ENCODE results near the gene TBX15.
"Not testable (repeated sequence)": the region's sequence is repeated elsewhere in the genome, so short reads cannot be mapped to it uniquely, and the experiment has no call there.

The TBX15 gene

GRCh38 chr1:118928739-118929554 is 59.2 kb downstream of the TBX15 start:
- no peaks in the 10 kb centered on the region for H3K9me3 ChIP-seq (ENCODE audit: control insufficient read depth in 2 of 2, low read length in 2 of 2)

GRCh38 chr1:118927427-118928187 is 60.5 kb downstream of the TBX15 start:
- no peak overlapping the region for H3K4me3 ChIP-seq (ENCODE audit: low read length in 2 of 2)
- H3K9me3 ChIP-seq (ENCODE audit: control insufficient read depth in 2 of 2, low read length in 2 of 2), result no peaks in the 10 kb centered on the region
- H3K36me3 ChIP-seq (ENCODE audit: control insufficient read depth in 2 of 2, insufficient read depth in 2 of 2, low read length in 2 of 2), result no peaks in the 10 kb centered on the region
- no peak overlapping the region for H3K27ac ChIP-seq (ENCODE audit: low read depth in 2 of 2, low read length in 2 of 2)
- no peak overlapping the region for H3K9ac ChIP-seq (ENCODE audit: low read depth in 1 of 2, low read length in 2 of 2)
- no peaks in the 10 kb centered on the region for H3K27me3 ChIP-seq (ENCODE audit: control insufficient read depth in 2 of 2, insufficient read depth in 2 of 2, low read length in 2 of 2)
- H3K4me1 ChIP-seq (ENCODE audit: control insufficient read depth in 2 of 2, insufficient read depth in 2 of 2, low read length in 2 of 2), result no peaks in the 10 kb centered on the region

More at GRCh38 chr1:118928739-118929554, 59.2 kb downstream of the TBX15 start:
- no peak overlapping the region for H3K4me3 ChIP-seq (ENCODE audit: low read length in 2 of 2)
- no peak overlapping the region for H3K9ac ChIP-seq (ENCODE audit: low read depth in 1 of 2, low read length in 2 of 2)
- no peaks in the 10 kb centered on the region for H3K27me3 ChIP-seq (ENCODE audit: control insufficient read depth in 2 of 2, insufficient read depth in 2 of 2, low read length in 2 of 2)
- H3K4me1 ChIP-seq (ENCODE audit: control insufficient read depth in 2 of 2, insufficient read depth in 2 of 2, low read length in 2 of 2), result no peaks in the 10 kb centered on the region
- no peaks in the 10 kb centered on the region for H3K36me3 ChIP-seq (ENCODE audit: control insufficient read depth in 2 of 2, insufficient read depth in 2 of 2, low read length in 2 of 2)
- H3K27ac ChIP-seq (ENCODE audit: low read depth in 2 of 2, low read length in 2 of 2), result no peak overlapping the region

GRCh38 chr1:118926261-118926660 is 61.9 kb downstream of the TBX15 start:
- Histone ChIP-seq H3K27me3 (ENCODE audit: control insufficient read depth in 2 of 2, insufficient read depth in 2 of 2, low read length in 2 of 2) (no peaks in the 10 kb centered on the region), H3K36me3 (ENCODE audit: control insufficient read depth in 2 of 2, insufficient read depth in 2 of 2, low read length in 2 of 2) (no peaks in the 10 kb centered on the region), H3K4me1 (ENCODE audit: control insufficient read depth in 2 of 2, insufficient read depth in 2 of 2, low read length in 2 of 2) (no peaks in the 10 kb centered on the region), H3K27ac (ENCODE audit: low read depth in 2 of 2, low read length in 2 of 2) (no peak overlapping the region), H3K4me3 (ENCODE audit: low read length in 2 of 2) (no peak overlapping the region), H3K9ac (ENCODE audit: low read depth in 1 of 2, low read length in 2 of 2) (no peak overlapping the region), H3K9me3 (ENCODE audit: control insufficient read depth in 2 of 2, low read length in 2 of 2) (no peaks in the 10 kb centered on the region)

DNA sequence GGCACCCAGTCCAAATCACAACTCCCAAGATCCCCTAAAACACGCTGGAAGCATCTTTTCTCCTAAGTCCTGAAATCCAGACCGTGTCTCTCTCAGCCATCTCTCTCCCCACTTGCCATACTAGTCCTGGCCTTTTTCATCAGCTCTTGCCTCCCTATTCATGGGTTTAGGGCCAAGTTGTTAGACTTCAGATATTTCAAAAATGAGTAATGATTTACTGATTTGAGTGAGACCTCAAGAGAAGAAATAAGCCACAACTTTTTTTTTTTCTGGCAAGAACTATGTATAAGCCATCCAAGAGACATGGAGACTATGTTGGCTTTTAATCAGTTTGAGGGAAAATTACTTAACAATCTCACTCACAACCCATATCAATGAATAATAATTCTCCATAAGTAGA is 62.5 kb downstream of the TBX15 start:
- Histone ChIP-seq H3K4me1 (ENCODE audit: control insufficient read depth in 2 of 2, insufficient read depth in 2 of 2, low read length in 2 of 2) (no peaks in the 10 kb centered on the region), H3K4me3 (ENCODE audit: low read length in 2 of 2) (no peak overlapping the region), H3K9ac (ENCODE audit: low read depth in 1 of 2, low read length in 2 of 2) (no peak overlapping the region), H3K36me3 (ENCODE audit: control insufficient read depth in 2 of 2, insufficient read depth in 2 of 2, low read length in 2 of 2) (no peaks in the 10 kb centered on the region), H3K27ac (ENCODE audit: low read depth in 2 of 2, low read length in 2 of 2) (no peak overlapping the region), H3K9me3 (ENCODE audit: control insufficient read depth in 2 of 2, low read length in 2 of 2) (no peaks in the 10 kb centered on the region), H3K27me3 (ENCODE audit: control insufficient read depth in 2 of 2, insufficient read depth in 2 of 2, low read length in 2 of 2) (no peaks in the 10 kb centered on the region)

- Histone ChIP-seq H3K9ac (ENCODE audit: low read depth in 1 of 2, low read length in 2 of 2) (no peak overlapping the region), H3K9me3 (ENCODE audit: control insufficient read depth in 2 of 2, low read length in 2 of 2) (no peaks in the 10 kb centered on the region), H3K36me3 (ENCODE audit: control insufficient read depth in 2 of 2, insufficient read depth in 2 of 2, low read length in 2 of 2) (no peaks in the 10 kb centered on the region), H3K4me3 (ENCODE audit: low read length in 2 of 2) (no peak overlapping the region), H3K4me1 (ENCODE audit: control insufficient read depth in 2 of 2, insufficient read depth in 2 of 2, low read length in 2 of 2) (no peaks in the 10 kb centered on the region), H3K27me3 (ENCODE audit: control insufficient read depth in 2 of 2, insufficient read depth in 2 of 2, low read length in 2 of 2) (no peaks in the 10 kb centered on the region), H3K27ac (ENCODE audit: low read depth in 2 of 2, low read length in 2 of 2) (no peak overlapping the region)
These were observed 64.8 kb downstream of the TBX15 start for GRCh38 chr1:118923319-118923718.

DNA sequence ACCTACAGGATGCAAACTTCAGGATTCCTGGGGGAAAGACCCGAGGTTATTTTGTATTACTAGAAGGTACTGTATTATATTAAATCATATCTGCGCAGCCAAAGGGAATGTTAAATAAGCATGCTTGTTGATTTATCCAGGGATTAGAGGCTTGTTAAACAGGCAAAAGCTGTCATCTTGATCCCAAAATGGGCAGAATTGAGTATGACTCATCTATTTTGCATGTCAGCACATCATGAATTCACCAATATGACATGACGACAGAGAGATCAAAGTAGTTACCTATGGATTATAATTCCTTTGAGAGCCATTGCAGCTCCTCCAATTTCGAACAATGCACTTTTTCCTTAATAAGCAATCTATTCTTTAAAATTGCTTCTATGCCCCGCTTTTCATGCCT is 66.1 kb downstream of the TBX15 start:
- Histone ChIP-seq H3K9me3 (ENCODE audit: control insufficient read depth in 2 of 2, low read length in 2 of 2) (no peaks in the 10 kb centered on the region), H3K4me3 (ENCODE audit: low read length in 2 of 2) (no peak overlapping the region), H3K27me3 (ENCODE audit: control insufficient read depth in 2 of 2, insufficient read depth in 2 of 2, low read length in 2 of 2) (no peaks in the 10 kb centered on the region), H3K36me3 (ENCODE audit: control insufficient read depth in 2 of 2, insufficient read depth in 2 of 2, low read length in 2 of 2) (no peaks in the 10 kb centered on the region), H3K27ac (ENCODE audit: low read depth in 2 of 2, low read length in 2 of 2) (no peak overlapping the region), H3K9ac (ENCODE audit: low read depth in 1 of 2, low read length in 2 of 2) (no peak overlapping the region), H3K4me1 (ENCODE audit: control insufficient read depth in 2 of 2, insufficient read depth in 2 of 2, low read length in 2 of 2) (no peaks in the 10 kb centered on the region)

DNA sequence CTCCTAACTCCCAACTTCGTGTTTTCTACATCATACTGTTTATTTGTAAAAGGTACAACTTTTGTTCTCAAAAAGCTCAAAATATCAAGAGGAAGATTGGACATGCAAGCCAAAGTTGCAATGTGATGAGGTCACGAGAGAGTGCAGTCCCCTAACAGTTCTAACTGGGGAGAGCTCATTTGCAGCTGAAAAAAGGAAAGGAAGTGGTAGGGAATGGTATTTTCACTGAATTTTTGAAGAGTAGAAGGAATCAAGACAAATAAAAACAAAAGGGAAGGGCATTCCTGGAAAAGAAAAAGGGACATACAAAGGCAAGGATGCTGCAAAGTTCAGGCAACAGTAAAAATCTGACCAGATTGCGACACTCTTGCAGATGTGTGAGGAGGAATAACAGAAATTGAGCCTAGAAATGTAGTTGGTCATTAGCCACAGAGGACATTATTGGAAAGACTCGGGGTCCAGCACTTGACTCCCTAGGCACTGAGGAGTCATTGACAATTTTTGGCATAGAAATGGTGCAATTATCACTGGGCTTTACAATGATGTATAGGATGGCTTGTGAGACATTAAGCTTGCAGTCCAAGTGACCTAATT is 67.9 kb downstream of the TBX15 start:
- Histone ChIP-seq H3K4me1 (ENCODE audit: control insufficient read depth in 2 of 2, insufficient read depth in 2 of 2, low read length in 2 of 2) (no peaks in the 10 kb centered on the region), H3K9ac (ENCODE audit: low read depth in 1 of 2, low read length in 2 of 2) (no peak overlapping the region), H3K27ac (ENCODE audit: low read depth in 2 of 2, low read length in 2 of 2) (no peak overlapping the region), H3K27me3 (ENCODE audit: control insufficient read depth in 2 of 2, insufficient read depth in 2 of 2, low read length in 2 of 2) (no peaks in the 10 kb centered on the region), H3K9me3 (ENCODE audit: control insufficient read depth in 2 of 2, low read length in 2 of 2) (no peaks in the 10 kb centered on the region), H3K4me3 (ENCODE audit: low read length in 2 of 2) (no peak overlapping the region), H3K36me3 (ENCODE audit: control insufficient read depth in 2 of 2, insufficient read depth in 2 of 2, low read length in 2 of 2) (no peaks in the 10 kb centered on the region)

- Histone ChIP-seq H3K4me3 (ENCODE audit: low read length in 2 of 2) (no peak overlapping the region), H3K27me3 (ENCODE audit: control insufficient read depth in 2 of 2, insufficient read depth in 2 of 2, low read length in 2 of 2) (no peaks in the 10 kb centered on the region), H3K9ac (ENCODE audit: low read depth in 1 of 2, low read length in 2 of 2) (no peak overlapping the region), H3K27ac (ENCODE audit: low read depth in 2 of 2, low read length in 2 of 2) (no peak overlapping the region), H3K9me3 (ENCODE audit: control insufficient read depth in 2 of 2, low read length in 2 of 2) (no peaks in the 10 kb centered on the region), H3K36me3 (ENCODE audit: control insufficient read depth in 2 of 2, insufficient read depth in 2 of 2, low read length in 2 of 2) (no peaks in the 10 kb centered on the region), H3K4me1 (ENCODE audit: control insufficient read depth in 2 of 2, insufficient read depth in 2 of 2, low read length in 2 of 2) (no peaks in the 10 kb centered on the region)
These were observed 69.2 kb downstream of the TBX15 start for GRCh38 chr1:118918940-118919259.

- H3K9me3 ChIP-seq (ENCODE audit: control insufficient read depth in 2 of 2, low read length in 2 of 2), result no peaks in the 10 kb centered on the region
- no peak overlapping the region for H3K4me3 ChIP-seq (ENCODE audit: low read length in 2 of 2)
- no peak overlapping the region for H3K9ac ChIP-seq (ENCODE audit: low read depth in 1 of 2, low read length in 2 of 2)
- no peaks in the 10 kb centered on the region for H3K4me1 ChIP-seq (ENCODE audit: control insufficient read depth in 2 of 2, insufficient read depth in 2 of 2, low read length in 2 of 2)
- H3K27ac ChIP-seq (ENCODE audit: low read depth in 2 of 2, low read length in 2 of 2), result no peak overlapping the region
- H3K36me3 ChIP-seq (ENCODE audit: control insufficient read depth in 2 of 2, insufficient read depth in 2 of 2, low read length in 2 of 2), result no peaks in the 10 kb centered on the region
- H3K27me3 ChIP-seq (ENCODE audit: control insufficient read depth in 2 of 2, insufficient read depth in 2 of 2, low read length in 2 of 2), result no peaks in the 10 kb centered on the region
These were observed 69.8 kb downstream of the TBX15 start for GRCh38 chr1:118918230-118918939.

DNA sequence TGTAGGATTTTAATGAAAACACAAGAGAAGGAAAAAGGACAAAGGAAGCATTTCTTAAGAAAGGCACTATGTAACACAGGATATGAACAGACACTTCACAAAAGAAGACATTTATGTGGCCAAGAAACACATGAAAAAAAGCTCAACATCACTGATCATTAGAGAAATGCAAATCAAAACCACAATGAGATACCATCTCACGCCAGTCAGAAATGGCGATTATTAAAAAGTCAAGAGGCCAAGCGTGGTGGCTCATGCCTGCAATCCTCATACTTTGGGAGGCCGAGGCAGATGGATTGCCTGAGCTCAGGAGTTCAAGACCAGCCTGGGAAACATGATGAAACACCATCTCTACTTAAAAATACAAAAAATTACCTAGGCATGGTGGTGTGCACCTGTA is 71.8 kb downstream of the TBX15 start:
- not testable (repeated sequence) for H3K36me3 ChIP-seq (ENCODE audit: control insufficient read depth in 2 of 2, insufficient read depth in 2 of 2, low read length in 2 of 2); H3K9ac ChIP-seq (ENCODE audit: low read depth in 1 of 2, low read length in 2 of 2); H3K4me3 ChIP-seq (ENCODE audit: low read length in 2 of 2); H3K27me3 ChIP-seq (ENCODE audit: control insufficient read depth in 2 of 2, insufficient read depth in 2 of 2, low read length in 2 of 2); H3K4me1 ChIP-seq (ENCODE audit: control insufficient read depth in 2 of 2, insufficient read depth in 2 of 2, low read length in 2 of 2); H3K9me3 ChIP-seq (ENCODE audit: control insufficient read depth in 2 of 2, low read length in 2 of 2); H3K27ac ChIP-seq (ENCODE audit: low read depth in 2 of 2, low read length in 2 of 2)

Data from mucosa of rectum (tissue), 2 donors.